GM18909 (cell line): ENCODE data around the gene C8G.

Experiments used
- ATAC-seq: cut with Tn5 transposase; IDR thresholded peaks from one replicate; pipeline ENCODE4 v1.9.1; 2021; ENCODE audit warnings: mild to moderate bottlenecking; ENCODE audit not compliant: unreplicated experiment, poor library complexity

Gene C8G

DNA sequence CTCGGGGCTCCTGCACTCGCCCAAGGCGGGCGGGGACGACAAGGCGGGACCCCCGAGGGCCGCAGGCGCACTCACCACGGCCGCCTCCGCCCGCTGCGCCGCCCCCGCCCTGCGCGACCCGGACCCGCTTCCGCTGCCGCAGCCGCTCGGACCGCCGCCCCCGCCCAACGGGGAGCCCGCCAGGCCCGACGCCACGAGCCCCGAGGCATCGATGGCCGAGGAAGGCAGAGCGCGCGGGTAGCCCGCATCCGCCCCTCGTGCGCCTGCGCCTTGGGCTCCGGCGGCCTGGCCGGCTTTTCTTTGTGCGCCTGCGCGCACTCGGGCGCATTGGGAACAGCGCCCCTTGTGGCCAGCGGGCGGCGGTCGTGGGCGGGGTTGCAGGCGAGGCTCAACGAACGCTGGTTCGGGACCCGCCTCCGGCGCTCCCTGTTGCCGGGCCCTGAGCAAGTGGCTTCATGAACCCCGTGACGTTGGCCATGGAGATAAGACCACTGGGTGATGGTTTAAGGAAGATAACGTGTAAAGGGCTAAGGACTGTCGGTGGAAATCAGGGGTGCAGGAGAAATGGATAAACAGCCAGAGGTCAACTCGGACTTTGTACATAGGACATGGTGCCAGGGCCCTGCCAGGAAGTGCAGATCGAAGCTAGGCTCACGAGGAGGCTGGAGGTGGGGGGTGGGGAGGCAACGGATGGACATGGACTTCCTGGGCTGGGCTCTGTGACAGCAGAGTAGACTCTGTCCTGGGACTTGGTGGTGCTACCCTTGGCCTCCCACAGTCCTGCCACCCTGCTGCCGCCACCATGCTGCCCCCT lies at the start of gene C8G, which contains the start of gene FBXW5:
Gene C8G (plus strand): TSS at position 725 of the 814 bp plus-strand sequence. CDS start 78 bp downstream, at position 803.
Gene FBXW5 (minus strand): TSS at position 220 of the 814 bp plus-strand sequence. CDS start 655 bp downstream, outside the sequence.
- ATAC-seq: peak; percentile 75

DNA sequence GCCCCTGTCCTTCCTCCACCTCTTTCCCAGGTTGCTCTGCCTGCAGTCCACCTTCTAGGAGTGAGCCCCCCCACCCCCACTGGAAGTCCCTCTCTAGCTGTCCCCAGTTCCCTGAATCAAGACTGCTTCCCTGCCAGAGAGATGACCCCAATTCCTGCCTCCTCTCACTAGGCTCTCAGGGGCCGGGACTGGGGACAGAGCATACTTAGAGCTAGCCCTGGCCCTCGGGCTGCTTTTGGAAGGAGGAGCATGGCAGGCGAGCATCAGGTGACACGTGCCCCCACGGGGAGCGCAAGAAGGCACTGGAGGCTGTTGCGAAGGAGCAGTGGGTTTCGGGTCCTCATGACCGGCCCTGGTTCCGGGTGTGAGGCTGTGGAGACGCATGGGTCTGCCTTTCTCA lies 49.0 kb upstream of the C8G start:
- ATAC-seq: no peak

DNA sequence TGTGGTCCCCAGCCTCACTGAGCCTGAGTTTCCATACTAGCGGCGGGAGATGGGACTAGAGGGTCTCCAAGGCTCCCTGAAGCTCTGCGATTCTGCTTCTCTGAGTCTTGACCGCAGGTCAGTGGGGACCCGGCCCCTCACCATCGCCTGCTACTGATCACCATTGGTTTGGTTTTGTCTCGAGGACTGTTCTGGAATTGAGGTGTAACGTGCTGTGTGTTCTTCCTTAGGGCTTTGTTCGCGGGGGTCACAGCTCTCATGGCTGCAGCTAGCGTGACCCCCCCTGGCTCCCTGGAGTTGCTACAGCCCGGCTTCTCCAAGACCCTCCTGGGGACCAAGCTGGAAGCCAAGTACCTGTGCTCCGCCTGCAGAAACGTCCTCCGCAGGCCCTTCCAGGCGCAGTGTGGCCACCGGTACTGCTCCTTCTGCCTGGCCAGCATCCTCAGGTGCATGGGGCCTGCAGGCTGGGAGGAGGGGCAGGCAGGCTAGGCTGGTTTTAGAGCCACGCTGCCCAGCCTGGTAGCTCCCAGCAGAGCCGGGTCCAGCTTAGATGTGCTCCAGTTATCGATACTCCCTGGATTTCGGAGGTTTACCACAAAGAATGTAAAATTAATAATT lies 46.5 kb upstream of the C8G start:
- no peak for ATAC-seq

DNA sequence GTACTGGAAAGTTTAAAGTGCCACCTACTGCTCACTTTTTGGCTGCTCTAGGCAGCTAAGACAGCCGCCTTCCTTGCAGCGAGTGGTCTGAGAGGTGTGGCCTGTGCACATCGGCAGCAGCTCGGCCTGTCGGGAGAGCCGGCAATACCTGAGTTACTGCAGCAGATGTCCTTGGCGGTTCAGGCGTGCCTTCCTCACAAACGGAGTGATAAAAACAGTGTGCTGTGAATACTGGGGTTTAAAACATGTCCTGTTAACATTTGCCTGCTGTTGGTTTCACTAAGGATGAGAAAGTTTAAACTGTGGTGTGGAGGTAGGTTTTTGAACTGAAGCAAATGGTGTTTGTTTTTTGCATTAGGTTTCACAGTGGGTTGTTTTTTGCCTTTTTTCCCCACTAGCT lies 45.8 kb upstream of the C8G start:
- no peak for ATAC-seq

DNA sequence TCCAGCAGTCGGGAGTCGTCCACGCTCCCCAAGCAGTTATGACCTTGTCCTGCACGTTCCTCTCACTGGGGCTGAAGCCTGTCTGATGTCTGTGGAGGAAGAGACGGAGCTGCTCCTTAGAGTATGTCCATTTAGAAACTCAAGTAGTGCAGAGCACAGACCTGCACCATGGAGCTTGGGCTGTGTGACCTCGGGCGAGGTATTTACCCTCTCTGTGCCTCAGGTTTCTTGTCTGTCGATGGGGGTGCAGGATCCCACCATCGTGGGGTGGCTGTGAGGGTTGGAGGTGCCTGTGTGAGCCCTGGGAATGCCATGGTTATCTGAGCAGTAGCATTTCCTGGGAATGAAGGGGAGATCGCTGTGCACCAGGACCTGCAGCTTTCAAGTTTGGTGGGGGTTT lies 44.5 kb upstream of the C8G start:
- ATAC-seq: no peak

DNA sequence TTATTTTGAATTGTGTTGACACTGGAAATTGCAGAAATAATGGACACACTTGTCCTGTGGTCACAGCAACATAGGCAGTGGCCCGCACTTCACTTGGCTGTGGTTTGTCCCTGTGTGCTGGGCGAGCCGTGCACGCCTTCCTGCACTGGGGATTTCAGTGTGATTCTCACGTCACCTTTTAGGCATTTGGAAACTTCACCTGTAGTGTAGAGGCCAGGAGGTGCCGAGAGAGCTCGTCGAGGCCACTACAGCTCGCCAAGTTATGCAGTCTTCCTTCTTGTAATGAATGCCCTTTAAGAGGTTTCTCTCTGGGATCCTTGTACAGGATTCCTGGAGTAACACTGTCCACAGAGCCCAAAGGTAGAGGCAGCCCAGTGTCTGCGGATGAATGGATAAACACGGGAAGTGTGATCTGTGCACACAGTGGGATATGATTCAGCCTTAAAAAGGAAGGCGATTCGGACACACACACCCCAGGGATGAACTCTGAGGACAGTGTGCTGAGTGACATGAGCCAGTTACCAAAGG lies 44.0 kb upstream of the C8G start:
- ATAC-seq: no peak

DNA sequence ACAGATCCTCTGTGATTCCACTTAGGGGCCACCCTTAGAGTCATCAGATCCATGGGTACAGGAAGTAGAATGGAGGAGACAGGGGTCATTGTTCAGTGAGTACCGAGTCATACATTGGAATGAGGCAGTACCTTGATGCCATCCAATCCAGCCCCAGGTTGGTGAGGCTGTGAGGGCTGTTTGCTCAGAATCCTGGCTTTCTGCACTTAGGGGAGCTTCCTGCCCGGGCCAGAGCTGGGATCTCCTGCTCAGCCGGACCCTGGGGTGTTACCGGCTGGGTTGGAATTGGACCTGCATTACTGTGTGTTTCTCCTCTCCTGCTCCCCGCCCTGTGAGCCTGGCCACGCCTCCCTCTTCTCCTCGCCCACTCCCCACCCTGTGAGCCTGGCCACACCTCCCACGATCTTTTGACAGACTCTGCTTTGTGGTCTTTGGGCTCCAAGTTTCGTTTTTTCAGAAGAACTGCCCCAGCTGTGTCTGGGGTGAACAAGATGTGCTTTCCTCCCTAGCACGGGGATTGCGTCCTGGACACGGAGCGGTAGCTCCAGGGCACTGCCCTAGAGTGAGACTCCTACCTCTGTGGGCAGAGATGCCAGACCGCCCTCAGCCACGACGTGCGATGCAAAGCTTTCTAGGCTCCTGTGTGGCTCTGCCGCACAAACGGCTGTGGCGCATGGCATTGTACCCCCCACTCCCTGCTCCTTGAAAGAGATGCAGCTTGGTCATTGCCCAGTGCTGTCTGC lies 43.4 kb upstream of the C8G start:
- peak; percentile 42 for ATAC-seq

DNA sequence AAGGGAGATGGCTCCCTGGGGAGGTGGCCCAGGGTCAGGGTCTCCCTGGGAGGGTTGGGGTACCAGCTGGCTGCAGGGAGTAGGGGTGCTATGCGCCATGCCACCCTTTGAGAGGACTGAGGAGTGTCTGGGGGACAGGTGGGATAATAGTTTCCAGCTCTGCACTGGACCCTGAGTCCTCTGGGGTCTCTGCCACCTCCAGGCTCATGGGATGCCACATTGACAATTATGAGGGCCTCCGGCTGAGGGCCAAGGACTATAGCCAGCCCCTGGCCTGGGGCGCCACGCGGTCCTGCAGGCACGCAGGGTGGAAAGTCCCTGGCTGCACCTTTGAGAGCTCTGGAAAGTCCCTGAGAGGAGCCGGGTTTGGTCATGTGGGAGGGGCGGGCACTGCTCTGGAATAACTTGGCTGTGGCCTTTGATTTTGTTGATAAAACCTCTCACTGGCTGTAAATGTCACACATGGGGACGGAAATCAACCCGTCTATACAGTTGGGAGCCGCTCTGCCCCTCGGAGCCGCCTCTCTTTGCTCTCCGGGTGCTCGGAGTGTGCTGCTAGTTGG lies 42.7 kb upstream of the C8G start:
- ATAC-seq: peak; percentile 69

DNA sequence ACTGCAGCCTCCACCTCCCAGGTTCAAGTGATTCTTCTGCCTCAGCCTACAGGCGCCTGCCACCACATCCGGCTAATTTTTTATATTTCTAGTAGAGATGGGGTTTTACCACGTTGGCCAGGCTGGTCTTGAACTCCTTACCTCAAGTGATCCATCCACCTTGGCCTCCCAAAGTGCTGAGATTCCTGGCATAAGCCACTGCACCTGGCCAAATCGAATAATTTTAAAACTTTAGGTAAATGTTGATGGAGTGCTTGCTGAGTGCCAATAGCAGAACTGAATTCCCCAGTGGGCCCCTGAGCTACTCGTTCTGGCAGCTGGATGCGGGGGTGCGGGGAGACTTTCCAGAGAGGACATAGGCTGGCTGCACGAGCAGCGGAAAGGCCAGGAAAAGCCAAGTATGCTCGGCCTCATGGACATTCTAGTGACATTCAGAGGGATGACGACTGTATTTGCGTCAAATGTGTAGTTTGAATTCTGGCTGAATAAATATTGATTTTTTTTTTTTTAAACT lies 41.9 kb upstream of the C8G start:
- ATAC-seq: no peak

DNA sequence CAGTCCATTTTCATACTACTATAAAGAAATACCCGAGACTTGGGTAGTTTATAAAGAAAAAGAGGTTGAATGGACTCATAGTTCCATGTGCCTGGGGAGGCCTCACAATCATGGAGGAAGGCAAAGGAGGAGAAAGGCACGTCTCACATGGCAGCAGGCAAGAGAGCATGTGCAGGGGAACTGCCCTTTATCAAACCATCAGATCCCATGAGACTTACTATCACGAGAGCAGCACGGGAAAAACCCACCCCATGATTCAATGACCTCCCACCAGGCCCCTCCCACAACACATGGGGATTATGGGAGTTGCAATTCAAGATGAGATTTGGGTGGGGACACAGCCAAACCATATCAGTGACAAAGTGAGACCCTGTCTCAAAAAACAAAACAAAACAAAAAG lies 38.8 kb upstream of the C8G start:
- no peak for ATAC-seq

DNA sequence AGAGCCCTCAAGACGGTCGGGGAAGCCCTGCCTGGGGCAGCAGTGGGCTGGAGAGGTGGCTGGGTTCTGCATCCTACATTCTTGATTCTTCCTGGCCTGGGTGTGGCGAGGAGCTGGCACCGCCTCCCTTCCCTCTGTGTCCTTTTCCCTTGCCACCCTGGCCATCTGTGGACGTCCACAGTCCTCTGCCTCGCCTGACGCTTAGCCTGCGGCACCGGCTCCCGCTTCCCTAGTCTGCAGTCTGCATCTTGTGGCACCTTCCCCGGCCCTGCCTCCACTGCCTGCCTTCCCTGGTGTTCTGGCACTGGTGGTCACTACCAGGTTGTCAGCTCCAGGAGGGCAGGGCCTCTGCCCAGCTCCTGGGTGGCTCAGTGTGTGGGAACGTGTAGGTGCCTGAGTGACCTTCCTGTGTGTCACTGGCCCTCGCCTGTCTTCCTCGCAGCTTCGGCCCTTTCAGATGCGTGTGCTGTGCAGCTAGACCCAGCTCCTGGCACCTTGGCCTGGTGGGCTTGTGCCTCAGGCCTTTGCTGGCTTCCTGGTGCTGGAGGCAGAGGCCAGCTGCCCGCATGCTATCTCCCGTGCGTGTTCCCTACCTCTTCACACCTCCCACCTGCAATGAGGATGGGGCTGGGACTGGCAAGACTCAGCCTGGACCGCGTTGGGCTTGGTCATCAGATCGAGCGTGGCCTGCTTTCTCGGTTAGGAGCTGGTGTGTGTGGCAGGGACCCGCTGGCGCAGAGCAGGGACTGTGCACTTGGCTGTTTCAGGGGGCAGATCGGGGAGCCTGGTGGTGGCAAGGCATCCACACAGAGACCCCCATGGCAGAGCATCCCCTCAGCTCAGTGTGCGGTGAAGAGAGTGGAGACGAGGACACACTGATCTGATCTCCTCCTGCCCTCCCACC lies 37.8 kb upstream of the C8G start:
- ATAC-seq: no peak

DNA sequence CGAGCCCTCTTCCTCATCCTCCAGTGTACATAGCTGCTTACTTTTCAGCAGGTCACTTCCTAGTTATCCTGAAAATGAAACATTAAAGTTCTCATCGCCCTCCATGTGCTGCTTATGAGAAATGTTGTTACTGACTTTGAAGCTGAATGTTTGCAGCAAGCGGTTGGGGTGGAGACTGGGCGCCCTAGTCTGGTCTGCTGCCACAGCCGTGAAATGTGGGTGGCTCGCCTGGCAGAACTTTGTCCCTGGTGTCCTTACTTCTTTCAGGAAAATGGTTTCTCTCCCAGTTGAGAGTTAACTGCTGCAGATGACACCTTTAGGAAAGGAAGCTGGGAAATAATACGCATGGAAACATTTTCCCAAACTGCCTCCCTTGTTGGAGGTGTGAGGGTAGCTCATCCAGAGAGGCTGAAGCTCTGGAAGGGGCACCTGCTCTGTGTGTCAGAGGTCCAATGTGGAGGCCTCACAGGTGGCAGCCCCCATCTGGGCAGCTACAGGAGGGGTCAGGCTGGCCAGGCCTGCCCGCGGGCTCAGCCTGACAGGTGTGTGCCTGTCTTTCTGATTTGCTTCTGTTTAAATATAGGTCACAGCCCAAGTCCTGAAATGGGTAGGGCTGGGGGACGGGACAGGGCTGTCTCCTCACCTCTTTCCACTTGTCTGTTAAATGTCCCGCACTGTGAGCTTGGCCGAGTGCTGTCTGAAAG lies 34.7 kb upstream of the C8G start:
- ATAC-seq: no peak

DNA sequence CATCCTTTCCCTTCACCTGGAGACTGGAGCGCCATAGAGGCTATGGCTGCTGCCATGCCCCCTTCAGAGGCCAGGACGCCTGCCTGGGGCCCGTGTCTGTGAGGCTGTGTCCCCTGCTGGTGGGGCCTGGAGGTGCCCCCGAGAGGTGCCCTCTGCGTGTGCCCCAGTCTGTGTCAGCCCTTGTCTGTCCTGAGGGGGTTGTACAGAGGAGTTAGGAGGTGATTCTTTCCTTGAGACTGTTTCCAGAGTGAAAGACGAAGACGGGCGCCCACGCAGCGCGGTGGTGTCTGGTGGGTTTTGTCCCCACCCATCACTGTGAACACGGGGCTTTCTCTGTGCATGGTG lies 34.2 kb upstream of the C8G start:
- no peak for ATAC-seq

DNA sequence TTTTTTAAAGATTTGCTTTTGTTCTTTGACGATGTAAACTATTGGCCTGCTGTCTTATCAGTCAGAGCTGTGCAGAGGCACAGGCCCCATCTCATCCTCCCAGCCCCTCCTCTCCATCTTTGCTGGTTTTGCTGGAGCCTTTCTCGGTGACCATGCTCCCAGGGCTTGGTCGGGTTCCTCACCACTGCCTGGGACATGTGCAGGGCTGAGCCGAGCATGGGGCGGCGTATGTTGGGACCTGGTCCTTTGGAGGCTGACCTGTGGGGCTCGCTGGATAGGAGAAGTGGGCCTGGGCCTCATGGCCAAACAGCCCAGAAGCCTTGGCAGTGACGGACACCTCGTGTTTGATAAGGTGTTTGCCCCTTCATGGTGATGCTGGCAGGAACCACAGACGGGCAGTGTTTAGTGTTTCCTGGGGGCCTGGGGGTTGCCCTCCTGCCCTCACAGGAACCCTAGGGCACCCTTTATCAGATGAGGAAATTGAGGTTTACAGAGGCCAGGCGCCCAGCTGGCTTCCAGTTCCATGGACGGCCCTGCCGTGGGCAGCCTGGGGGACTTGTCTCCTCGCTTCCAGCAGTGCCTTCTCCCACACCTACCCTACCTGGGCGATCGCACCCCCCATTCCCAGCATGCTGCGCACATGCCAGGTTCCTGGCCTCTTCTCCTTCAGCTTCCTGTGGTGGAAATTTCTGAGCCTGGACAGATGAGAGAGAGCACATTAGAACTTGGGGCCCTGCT lies 31.2 kb upstream of the C8G start:
- no peak for ATAC-seq

DNA sequence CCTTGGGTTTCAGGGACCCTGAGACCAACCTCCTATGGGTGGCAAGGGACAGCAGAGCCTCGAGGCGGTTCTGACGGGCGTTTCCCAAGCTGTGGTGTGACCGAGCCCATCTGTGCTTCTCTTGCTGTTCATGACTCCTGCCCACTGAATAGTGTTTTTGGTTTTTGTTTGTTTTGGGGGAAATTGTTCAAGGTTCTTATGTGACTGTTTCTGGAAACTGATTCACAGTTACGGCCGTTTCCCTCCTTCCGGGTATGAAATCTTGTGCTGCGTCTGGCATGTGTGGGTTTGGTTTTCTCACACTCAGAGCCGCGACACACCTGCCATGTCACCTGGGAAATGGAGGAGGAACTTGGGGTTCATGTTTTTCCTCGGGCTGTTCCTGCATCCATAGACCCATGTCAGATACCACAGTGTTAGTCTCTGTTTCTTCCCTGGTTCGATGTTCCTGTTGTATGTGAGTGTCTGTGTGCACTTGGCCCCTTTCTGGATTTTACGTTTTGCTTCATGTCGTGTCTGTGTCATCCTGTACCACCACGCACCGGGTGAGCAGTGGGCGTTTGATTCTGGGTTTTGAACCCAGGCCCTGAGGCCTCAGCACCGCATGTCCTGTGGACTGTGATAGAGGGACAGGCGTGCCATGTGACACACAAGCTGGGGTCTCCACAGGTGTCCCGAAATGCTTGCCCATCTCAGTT lies 29.3 kb upstream of the C8G start:
- no peak for ATAC-seq

DNA sequence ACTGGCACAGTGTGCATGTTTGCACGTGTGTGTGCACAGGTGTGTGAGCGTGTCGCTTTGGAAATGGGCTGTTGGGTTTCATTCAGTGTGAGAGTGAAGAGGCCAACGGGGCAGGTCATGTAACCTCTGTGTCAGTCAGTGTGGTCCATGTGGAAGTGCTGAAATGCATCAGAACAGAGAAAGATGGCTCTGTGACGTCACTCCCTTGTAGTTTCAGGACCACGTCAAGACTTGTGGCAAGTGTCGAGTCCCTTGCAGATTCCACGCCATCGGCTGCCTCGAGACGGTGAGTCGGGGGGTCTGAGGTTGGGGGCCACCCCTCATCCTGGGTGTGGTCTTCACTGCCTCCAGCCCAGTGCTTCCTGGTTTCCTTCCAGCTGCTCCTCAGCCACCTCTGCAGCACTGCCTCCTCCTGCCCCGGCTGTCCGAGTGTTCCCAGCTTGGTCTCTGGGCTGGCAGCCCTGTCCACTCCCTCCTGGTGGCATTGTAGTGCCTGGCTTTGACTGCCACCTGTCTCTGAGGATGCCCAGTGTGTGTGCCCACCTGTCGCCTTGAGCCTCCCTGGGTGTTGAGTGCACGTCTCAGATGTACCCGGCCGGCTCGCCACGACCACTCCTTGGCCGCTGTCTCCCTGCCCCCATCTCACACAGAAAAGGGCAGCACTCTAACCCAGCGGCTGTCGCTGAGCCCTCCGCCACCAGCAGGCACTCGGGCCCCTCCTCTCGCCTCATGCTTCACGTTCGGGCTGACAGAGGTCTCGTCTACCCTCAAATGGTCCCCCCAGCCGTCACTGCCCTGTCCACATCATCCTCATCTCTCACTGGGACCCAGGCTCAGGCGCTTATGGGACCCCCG lies 28.5 kb upstream of the C8G start:
- no peak for ATAC-seq

DNA sequence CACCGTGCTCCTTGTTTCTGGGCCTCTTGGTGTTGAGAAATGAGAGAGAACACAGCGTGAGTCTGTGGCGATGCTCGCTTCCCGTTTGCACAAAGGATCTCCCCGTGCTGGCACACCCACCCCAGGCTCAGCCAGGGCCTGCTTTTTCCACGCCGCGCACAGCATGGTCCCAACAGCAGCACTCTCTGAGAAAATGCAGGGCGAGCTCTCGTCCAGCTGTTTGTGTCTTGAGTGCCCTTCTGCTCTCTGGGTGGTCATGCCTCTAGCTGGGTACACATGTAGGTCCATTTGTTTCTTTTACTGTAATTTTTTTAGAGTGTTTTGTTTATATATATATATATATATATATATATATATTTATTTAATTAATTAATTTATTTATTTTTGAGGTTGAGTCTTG lies 27.1 kb upstream of the C8G start:
- no peak for ATAC-seq
